Brain microvascular endothelial cell (primary cell): ENCODE measurements around the gene HES4.

Experiments
- DNase-seq: peaks from one replicate; pipeline ENCODE4 v3.0.0-alpha.2; 2020
- H3K27ac ChIP-seq: fragments of 250-450 bp; sonication (Bioruptor Pico); 2 replicates; pipeline ENCODE4 v1.5.1; 2020; ENCODE audit warnings: mild to moderate bottlenecking, moderate library complexity
- H3K27me3 ChIP-seq: fragments of 250-450 bp; sonication (Bioruptor Pico); replicated peaks from 2 replicates; pipeline ENCODE4 v1.5.1; 2020; ENCODE audit warnings: mild to moderate bottlenecking
- H3K36me3 ChIP-seq: fragments of 250-450 bp; sonication (Bioruptor Pico); replicated peaks from 2 replicates; pipeline ENCODE4 v1.5.1; 2020; ENCODE audit warnings: mild to moderate bottlenecking
- H3K4me3 ChIP-seq: 2 replicates; pipeline ENCODE4 v1.5.1; 2011; ENCODE audit warnings: low read depth, mild to moderate bottlenecking, control low read depth, low read length, moderate library complexity
- in situ Hi-C: cut with HindIII; loops from 2 replicates; pipeline ENCODE4 v1.10.0; 2017; ENCODE audit warnings: low sequenced_read_pairs, low pct_ligation_motif_present
- TF ChIP-seq, protein P1 (sequence below): IDR thresholded peaks from 2 replicates; pipeline ENCODE4 v1.5.1; 2011; ENCODE audit warnings: low read depth, mild to moderate bottlenecking, moderate library complexity, low read length, control low read depth, inconsistent platforms; ENCODE audit errors: missing control alignments

HES4 gene

DNA sequence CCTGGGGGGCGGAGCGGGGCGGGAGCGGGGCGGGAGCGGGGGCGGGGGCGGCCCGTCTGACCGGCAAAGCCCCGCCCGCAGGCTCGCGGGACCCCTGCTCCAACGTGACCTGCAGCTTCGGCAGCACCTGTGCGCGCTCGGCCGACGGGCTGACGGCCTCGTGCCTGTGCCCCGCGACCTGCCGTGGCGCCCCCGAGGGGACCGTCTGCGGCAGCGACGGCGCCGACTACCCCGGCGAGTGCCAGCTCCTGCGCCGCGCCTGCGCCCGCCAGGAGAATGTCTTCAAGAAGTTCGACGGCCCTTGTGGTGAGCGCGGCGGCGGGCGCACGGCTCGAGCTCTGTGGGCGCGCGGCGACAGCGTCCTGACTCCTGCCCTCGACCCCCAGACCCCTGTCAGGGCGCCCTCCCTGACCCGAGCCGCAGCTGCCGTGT, 41.2 kb upstream of the HES4 start:
- peaks cover 40% of the 10 kb centered on the region for H3K36me3 ChIP-seq
- in situ Hi-C loops: no loop called here
- no peak overlapping the region for H3K27ac ChIP-seq
- DNase-seq: no peak
- TF ChIP-seq, protein P1, sequence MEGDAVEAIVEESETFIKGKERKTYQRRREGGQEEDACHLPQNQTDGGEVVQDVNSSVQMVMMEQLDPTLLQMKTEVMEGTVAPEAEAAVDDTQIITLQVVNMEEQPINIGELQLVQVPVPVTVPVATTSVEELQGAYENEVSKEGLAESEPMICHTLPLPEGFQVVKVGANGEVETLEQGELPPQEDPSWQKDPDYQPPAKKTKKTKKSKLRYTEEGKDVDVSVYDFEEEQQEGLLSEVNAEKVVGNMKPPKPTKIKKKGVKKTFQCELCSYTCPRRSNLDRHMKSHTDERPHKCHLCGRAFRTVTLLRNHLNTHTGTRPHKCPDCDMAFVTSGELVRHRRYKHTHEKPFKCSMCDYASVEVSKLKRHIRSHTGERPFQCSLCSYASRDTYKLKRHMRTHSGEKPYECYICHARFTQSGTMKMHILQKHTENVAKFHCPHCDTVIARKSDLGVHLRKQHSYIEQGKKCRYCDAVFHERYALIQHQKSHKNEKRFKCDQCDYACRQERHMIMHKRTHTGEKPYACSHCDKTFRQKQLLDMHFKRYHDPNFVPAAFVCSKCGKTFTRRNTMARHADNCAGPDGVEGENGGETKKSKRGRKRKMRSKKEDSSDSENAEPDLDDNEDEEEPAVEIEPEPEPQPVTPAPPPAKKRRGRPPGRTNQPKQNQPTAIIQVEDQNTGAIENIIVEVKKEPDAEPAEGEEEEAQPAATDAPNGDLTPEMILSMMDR: no peak
- H3K27me3 ChIP-seq: no peaks in the 10 kb centered on the region
- H3K4me3 ChIP-seq: no peak overlapping the region

DNA sequence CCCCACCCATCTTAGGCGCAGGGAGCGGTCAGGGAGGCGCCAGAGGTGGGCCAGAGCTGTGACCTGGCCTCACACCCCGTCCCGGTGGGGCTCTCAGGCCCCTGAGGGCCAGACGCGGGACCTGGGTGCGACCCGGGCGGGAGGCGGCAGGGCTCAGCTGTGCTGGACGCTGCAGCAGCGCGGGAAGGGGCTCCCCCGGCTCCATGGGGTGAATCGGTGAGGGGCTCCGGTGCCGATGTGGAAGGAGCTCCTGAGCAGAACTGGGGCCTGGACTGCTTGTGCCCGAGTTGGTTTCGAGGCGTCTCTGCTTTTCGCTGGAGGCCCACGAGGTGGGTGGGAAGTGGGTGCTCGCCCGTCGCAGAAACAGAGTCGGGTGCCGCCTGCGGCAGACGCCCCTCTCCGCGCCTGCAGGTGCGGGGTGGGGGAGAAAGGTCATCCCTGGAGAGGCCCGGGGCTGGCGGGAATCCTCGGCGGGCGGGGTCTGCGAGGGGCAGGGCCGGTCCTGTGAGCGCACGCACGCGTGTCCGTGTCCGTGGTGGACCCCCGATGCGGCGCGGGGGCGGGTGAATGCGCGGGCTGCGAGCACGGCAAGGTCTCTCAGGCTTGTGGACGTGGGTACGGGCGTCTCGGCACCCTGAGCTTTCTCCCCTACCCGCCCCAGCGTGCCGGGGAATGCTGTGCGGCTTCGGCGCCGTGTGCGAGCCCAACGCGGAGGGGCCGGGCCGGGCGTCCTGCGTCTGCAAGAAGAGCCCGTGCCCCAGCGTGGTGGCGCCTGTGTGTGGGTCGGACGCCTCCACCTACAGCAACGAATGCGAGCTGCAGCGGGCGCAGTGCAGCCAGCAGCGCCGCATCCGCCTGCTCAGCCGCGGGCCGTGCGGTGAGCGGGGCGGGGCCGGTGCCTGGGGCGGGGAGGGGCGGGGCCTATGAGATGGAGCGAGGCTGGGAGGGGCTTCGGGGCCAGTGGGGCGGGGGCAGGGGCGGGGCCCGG, 40.4 kb upstream of the HES4 start:
- Histone ChIP-seq H3K36me3 (peaks cover 37% of the 10 kb centered on the region), H3K4me3 (peak overlapping the region; percentile 43), H3K27me3 (no peaks in the 10 kb centered on the region), H3K27ac (no peak overlapping the region)
- DNase-seq: peak; percentile 65
- TF ChIP-seq, protein P1: peak; percentile 14
- in situ Hi-C loops: no loop called here

DNA sequence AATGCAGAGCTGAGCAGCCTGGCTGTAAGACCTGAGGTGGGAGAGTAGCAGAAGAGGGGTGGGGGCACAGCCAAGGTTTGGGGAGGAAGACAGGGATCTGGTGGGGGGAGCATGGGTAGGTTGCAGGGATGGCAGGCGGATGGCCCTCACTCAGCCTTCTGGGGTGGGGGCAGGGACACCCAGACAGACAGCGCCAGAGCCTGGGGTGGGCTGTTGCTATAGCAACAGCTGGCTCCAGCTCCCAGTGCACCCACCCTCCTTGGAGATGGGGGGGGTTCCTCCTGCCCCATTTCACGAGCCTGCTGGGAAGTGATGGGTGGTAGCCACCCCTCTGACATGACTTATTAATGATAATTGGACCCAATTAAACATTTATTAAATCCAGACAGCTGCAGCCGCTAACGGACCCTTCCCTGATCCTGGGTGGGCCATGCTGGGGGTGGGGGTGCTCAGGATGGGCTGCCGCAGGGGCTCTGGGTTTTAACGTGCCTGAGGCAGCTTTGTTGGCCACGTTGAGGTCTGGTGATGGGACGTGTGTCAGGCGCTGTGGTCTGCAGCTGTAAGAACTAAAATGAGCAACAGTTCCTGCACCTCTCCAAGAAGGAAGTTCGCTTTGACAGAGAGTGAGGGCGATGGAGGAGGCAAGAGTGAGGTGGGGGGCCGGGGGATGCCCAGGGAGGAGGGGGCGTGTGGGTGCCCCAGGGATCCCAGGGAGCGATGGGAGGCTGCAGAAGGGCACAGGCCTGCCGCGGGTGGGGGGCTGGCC, 39.4 kb upstream of the HES4 start:
- H3K36me3 ChIP-seq: peaks cover 29% of the 10 kb centered on the region
- no peak for DNase-seq
- H3K27me3 ChIP-seq: no peaks in the 10 kb centered on the region
- H3K27ac ChIP-seq: no peak overlapping the region
- in situ Hi-C loops: no loop called here
- TF ChIP-seq, protein P1: no peak
- H3K4me3 ChIP-seq: no peak overlapping the region

DNA sequence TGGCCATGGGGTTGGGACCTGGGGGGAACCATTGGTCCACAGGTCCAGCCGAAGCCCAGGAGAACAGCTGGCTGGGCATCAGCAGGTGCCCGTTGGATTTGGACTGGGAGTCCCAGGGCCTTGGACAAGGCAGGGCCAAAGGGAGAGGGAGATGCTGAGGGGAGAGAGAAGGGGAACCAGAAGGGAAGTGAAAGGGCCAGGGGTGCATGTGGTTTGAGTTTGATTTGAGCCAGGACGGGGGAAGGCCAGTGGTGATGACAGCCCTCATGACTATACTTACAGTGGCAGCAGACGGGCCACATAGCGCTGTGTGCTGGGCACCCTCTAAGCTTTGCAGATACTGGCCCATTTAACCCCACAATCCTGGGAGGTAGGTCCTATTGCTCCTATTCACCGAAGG, 38.8 kb upstream of the HES4 start:
- no peak overlapping the region for H3K4me3 ChIP-seq
- TF ChIP-seq, protein P1: no peak
- in situ Hi-C loops: no loop called here
- H3K36me3 ChIP-seq: peaks cover 22% of the 10 kb centered on the region
- H3K27me3 ChIP-seq: no peaks in the 10 kb centered on the region
- DNase-seq: no peak
- no peak overlapping the region for H3K27ac ChIP-seq

DNA sequence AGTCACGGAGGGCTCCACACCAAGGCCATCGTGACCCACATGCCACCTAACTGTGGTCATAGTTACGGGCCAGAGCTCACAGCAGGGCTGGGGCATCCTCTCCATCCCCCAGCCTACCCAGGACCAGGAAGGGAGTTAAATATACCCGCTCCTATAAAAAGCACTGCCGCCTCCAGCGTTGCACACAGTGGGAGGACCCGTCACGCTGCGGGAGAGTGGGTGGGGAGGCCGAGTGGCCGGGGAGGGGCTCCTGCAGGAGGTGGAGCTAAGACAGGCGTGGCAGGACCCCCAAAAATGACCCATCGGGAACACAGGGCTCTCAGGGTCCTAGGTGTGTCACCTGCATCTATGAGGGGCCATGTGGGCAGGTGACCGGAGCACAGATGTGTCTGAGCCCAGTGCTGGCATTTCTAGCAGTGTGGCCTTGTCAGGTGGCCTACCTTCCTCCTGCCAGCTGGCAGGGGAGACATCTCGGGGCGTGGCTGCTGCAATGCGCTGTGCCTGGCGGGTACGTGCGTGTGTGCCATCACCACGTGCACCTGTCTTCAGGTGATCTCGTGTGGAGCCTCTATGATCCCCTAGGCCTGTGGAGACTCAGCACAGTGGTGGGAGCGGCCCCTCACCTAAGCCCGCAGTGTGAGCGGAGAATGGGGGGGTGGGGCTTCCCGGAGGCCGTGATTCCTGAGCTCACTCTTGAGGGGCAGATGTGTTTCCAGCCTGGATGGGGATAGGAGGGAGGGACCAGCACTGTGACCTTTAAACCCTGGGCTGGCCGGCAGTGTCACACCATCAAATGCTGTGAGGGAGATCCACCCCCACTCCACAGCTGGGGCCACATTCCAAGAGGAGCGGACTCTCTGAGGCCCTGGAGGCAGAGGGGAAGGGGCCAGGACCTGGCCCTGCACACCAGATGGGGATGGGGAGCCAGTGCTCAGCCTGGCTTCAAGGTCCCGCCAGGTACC, 37.8 kb upstream of the HES4 start:
- TF ChIP-seq, protein P1: no peak
- no peak for DNase-seq
- in situ Hi-C loops: no loop called here
- no peak overlapping the region for H3K4me3 ChIP-seq
- peaks cover 19% of the 10 kb centered on the region for H3K36me3 ChIP-seq
- H3K27ac ChIP-seq: no peak overlapping the region
- no peaks in the 10 kb centered on the region for H3K27me3 ChIP-seq
